GM20431 (cell line): ENCODE results near the gene SLC24A1.

Experiments
- in situ Hi-C: fragments of 300-500 bp; cut with MseI, MboI; formaldehyde crosslinking; loops from one replicate; pipeline ENCODE4 v1.15.0; 2020; ENCODE audit warnings: low sequenced_read_pairs; ENCODE audit not compliant: unreplicated experiment

Gene SLC24A1

DNA sequence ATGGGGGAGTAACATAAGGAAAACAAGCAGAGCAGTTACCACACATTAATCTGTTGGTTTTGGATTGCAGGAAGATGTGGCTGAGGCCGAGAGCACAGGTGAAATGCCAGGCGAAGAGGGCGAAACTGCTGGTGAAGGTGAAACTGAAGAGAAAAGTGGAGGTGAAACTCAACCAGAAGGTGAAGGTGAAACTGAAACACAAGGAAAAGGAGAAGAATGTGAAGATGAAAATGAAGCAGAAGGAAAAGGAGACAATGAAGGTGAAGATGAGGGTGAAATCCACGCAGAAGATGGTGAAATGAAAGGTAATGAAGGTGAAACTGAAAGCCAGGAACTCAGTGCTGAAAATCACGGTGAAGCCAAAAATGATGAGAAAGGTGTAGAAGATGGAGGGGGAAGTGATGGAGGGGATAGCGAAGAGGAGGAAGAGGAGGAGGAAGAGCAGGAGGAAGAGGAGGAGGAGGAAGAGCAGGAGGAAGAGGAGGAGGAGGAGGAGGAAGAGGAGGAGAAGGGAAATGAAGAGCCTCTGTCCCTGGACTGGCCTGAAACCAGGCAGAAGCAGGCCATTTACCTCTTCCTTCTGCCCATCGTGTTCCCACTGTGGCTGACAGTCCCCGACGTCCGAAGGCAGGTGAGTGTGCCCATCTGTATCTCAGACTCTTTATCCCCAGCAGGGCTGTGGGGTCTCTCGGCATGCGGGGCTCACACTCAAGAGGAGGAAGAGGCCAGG lies 28.7 kb downstream of the SLC24A1 start:
- in situ Hi-C loops: no loop called here

DNA sequence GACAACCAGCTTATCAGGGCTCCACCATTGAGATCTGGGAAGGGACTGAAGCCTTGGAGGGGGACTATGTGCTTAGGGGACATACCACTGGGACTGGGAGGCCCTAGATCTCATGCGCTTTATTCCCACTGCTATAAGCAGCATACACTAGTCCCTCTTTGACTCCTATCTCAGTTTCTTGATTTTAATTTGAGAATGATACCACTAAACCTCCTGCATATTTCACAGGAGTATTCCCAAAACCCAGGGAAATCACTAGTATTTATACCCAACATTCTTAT lies 29.2 kb downstream of the SLC24A1 start:
- in situ Hi-C loops: no loop called here

DNA sequence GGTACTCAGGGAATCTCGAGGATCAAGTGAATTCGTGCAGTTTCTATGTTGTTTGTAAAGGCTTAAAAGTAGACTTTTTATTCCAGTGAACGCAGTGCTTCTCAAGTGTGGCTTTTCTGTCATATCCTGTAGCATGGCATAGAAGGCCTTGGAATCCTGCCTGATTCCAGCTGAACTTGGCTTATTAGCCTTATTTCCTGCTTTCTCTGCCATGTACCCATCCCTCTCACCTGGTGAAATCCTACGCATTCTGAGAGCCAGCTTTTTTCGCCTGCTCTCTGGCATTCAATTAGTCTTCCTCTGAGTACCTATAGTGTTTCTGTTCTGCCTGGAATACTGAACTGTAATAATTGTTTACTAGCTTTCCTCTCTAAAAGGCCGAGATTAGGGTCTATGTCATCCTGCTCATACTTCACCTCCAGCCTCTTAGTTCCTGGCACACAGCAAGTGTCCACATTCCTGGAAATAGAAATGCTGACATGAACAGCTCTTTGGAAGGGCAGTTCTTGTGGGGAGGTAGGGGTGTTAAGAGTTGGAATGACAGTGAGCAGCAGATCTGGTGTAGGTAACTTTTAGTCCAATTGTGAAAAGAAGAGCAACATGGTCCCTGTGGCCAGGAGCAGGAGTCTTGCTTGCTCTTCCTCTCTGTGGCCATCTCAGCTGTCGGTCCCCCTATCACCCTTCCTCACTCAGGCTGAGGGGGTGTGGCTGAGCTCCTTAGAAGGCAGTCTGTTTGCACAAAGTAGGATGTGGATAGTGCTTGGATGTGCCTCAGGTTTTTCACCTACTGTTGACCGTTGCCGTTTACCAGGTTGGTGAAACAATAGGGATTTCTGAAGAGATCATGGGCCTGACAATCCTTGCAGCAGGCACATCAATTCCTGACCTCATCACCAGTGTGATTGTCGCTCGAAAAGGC lies 30.4 kb downstream of the SLC24A1 start:
- in situ Hi-C loops: no loop called here

DNA sequence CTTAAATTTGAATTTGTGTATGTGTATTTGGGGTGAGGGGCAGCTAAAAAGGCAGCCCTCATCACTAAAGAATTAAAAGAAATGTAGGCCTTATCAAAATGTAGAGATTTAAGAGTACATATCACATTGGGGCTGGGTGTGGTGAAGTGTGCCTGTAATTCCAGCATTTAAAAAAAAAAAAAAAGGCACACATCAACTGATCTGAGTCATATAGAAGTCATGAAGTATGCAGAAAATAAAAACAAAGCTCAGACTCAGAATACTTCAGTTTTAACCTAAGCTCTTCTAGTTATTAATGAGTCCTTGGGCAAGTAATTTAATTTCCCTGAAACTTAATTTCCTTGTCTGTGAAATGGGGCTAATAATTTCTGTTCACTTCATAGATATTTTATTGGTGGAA lies 31.6 kb downstream of the SLC24A1 start:
- in situ Hi-C loops: no loop called here

DNA sequence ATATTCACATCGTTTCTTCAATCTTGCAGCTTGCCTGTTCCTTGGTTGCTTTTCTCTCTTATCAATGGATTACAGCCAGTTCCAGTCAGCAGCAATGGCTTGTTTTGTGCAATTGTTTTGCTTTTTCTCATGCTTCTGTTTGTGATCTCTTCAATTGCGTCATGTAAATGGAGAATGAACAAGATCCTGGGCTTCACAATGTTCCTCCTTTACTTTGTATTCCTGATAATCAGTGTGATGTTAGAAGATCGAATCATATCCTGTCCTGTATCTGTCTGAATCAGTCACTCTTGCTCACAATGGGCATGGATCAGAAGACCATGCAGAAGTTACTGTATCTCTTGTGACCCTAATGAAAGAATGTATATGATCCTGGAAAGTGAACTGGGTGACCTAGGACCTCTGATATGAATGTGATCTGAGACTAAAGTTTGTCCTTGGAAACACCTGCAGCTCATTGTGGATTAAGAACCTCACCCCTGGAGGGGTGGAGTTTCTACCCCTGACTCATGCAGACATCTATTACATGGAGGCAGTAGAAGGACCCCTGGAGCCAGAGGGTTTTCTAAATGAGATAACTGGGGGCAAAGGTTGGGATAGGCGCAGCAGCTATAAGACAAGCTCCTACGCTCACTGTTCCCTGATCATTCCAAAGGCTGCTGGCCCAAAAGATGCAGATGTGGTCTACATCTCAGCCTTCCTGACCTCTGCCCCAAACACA lies 32.2 kb downstream of the SLC24A1 start:
- in situ Hi-C loops: no loop called here

DNA sequence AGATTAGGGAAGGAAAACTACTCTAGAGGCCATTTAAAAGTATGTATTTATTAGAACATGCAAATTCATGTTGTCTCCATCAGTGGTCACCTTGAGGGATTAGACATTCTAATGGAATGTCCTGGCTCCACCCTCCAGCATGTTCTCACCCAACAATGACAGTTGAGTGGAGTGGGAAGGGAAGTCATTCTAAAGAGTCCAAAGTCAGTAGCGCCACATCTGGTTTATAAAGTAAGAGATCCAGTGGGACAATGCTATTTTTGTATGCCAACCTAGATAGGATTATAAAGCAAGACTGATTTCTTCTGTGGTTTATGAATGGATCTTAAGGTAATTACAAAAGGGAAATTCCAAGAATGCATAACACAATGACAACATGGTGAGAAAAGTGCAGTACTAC lies 33.3 kb downstream of the SLC24A1 start:
- in situ Hi-C loops: no loop called here

DNA sequence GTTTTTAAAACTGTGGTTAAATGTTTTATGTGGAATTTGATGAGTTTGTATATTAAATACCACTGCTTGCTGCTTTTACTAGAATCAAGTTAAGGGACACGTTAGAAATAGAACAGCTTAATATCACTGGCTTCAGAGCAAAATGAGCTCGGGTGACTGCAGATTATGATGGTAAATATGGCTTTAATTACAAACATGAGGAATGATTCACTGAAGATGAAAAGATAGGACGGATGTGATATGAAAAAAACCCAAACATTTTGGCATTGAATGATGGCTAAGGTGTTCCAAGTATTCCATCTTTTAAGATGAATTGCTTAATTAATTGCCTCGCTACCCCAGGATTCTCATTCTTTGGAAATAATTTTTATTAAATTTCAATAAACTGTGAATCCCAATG lies 33.7 kb downstream of the SLC24A1 start:
- in situ Hi-C loops: no loop called here

DNA sequence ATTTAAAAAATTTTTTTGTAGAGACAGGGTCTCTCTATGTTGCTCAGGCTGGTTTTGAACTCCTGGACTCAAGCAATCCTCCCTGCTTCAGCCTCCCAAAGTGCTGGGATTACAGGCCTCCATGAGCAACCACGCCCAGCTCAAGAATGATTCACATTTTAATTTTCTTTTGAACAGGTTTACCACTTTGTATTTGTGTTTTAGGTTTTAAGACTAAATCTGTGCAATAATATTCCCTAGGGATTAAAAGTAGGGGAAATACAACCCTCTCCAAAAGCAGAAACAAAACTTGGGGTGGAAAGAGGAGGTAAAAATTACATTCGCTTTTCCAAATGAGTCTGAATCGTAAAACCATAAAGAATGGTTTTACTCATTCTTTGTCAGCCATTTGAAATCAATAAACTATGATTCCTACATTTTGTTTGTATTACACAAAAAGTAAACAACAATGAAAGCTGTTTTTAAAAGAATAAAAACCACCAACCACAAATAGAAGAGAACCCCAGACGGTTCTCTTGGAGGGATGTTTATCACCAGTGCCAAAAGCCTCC lies 37.8 kb downstream of the SLC24A1 start:
- in situ Hi-C loops: no loop called here

DNA sequence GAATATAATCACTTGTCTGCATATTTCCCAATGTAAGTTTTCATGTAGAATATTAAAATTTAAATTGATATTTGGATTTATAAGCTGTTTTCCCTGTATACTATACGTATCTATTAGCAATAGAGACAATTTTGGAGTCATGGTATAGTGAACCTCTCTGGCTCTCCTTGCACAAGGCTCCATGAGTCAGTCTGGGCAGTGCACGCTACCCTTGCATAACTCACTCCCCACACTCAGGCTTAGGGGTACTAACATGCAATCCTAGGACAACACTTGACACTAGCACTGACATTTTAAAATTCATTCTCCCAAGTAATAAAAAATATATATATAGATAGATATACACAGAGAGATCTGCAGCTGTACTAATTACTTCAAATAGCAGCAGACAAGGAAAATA lies 39.2 kb downstream of the SLC24A1 start:
- in situ Hi-C loops: no loop called here

DNA sequence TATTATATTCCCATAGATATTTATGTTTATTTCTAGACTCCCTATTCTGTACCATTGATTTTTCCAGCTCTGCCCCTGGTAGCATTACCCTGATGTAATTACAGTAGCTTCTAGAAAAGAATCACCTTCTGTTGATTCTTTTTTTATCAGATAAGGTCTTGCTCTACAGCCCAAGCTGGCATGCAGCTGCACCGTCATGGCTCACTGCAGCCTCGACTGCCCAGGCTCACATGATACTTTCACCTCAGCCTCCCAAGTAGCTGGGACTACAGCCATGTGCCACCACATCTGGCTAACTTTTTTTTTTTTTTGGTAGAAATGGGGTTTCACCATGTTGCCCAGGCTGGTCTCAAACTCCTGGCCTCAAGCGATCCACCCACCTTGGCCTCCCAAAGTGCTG lies 41.8 kb downstream of the SLC24A1 start:
- in situ Hi-C loops: no loop called here

DNA sequence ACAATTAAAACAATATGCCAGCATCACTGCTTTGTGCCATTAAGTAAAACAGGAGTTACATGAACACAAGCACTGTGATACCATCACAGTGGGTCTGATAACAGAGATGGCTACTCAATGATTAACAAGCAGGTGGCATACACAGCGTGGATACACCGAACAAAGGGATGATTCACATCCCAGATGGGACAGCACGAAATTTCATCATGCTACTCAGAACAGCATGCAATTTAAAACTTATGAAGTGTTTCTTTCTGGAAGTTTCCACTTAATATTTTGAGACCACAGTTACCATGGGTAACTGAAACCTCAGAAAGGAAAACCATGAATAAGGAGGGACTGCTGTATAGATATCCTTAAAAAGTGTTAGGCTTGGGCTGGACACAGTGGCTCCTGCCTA lies 44.5 kb downstream of the SLC24A1 start:
- in situ Hi-C loops: no loop called here

DNA sequence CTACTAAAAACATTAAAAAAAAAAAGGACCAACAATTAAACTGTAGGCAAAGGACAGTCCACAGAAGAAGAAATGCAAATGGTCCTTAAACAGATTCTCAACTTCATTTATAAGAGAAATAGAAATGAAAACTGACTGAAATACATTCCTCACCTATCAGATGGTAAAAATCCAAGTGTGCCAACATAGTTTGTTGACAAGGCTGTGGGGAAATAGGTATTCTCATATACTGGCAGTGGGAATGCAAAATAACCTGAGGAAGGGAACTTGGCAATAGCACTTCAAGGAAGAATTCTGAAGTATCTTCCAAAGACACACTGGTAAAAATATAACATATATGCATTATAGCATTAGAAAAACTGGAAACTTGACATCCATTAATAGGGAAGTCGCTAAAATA lies 53.8 kb downstream of the SLC24A1 start:
- in situ Hi-C loops: no loop called here

DNA sequence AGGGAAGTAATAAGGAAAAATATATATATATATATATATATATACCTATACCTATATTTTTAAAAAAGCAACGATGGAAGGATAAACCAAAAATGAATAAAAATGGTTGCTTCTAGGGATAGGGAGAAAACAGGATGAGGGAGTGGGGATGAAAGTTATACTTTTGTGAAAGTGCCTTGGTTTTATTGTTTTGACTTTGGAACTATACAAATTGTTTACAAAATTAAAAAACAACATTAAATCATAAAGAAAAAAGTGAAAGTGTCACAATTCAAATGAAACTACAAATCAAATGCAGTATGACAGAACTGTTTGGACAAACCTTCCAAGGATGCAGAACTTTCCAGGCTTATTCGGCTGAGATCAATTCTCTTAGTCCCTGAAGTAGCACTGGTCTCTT lies 54.4 kb downstream of the SLC24A1 start:
- in situ Hi-C loops: no loop called here

DNA sequence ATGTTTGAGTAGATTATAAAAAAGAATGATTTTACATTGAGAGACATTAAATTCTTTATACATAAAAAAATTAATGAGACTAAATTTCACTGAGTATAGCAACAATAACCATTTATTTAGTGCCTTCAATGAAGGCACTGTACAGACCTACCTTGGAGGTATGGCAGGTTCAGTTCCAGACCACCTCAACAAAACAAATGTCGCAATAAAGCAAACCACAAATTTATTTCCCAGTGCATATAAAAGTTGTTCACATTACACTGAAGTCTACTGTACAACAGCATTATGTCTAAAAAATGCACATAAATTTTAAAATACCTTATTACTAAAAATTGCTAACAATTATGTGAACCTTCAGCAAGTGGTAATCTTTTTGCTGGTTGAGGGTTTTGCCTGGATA lies 58.8 kb downstream of the SLC24A1 start:
- in situ Hi-C loops: no loop called here

DNA sequence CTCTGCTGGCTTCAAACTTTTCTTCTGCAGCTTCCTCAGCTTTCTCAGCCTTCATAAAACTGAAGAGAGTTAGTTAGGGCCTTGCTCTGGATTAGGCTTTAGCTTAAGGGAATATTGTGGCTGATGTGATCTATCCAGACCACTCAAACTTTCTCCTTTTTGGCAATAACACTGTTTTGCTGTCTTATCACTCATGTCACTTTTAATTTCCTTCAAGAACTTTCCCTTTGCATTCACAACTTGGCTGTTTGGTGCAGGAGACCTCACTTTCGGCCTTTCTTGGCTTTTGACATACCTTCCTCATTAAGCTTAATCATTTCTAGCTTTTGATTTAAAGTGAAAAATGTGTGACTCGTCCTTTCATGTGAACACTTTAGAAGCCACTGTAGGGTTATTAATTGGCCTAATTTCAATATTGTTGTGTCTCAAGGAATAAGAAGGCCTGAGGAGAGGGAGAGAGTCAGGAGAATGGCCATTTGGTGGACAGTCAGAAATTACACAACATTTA lies 60.7 kb downstream of the SLC24A1 start:
- in situ Hi-C loops: no loop called here

DNA sequence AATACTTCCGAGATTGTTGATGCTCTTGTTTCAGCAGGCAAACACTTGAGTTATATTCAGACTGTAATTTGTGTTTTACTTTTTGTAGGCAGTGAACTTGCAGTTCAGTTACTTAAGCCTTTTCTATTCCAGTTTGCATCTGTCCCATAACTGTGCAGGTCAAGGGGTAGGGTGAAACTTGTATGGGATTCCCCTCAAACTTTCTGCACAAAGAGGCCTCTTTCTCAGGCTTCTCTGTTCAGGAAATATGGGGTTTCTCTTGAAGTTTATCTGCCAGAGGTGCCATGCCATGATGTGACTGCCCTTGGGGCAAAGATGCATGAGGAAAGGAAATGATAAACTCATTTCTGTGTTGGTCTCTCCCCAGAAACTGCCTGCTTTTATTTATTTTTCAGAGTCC lies 66.7 kb downstream of the SLC24A1 start:
- in situ Hi-C loops: no loop called here

DNA sequence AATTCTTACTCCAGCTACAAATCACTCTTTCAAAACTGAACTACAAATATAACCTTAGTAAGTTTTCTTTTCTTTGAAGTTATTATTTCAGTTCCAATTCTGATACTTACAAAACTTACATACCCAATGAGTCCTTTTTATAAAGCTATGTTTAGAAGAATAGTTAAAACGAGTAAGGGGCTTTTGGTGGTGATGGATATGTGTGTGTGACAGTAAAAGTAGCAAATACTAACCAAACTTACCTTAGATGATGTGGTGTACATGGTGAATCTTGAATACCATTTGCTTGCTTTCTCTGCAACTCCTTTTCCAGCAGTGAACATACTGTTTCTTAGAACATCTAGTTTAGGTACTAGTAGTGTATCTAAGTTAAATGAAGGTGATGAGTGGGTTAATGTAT lies 68.4 kb downstream of the SLC24A1 start:
- in situ Hi-C loops: no loop called here

DNA sequence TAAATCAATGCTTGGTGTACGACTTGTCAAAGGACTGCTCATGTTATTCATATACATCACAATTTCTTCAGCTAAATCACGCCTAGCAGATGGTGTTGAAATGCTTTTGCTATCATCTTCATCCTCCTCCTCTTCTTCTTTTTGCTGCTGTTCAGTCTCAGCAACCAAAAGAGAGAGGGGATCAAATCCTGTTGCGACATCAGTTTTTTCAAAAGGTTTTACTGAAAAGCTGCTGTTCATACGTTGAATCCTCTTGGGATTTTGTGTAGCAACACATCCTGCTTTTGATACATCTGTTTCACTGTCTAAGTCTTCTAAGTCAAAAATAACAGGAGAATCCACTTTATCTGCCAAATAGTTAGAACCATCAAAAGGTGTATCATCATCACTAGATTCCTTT lies 69.0 kb downstream of the SLC24A1 start:
- in situ Hi-C loops: no loop called here

DNA sequence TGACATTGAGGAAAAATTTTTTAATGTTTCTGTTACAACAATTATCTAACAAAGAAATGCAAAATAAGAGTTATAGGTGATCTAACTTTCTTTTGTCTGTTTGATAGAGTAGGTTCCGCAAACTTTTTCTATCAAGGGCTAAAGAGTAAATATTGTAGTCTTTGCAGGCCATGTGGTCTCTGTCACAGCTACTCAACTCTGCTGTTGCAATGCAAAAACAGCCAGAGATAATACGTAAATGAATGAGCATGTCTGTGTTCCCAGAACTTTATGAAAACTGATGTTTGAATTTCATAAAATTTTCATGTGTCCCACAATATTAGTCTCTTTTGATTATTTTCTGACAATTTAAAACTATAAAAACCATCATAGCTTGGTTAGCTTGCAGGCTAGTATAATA lies 73.3 kb downstream of the SLC24A1 start:
- in situ Hi-C loops: no loop called here
